Measurements from ENCODE around the gene PPID. TPM values are rescaled to one million over a fixed set of nuclear protein-coding genes. Genes with fewer than 3 reads are reported as not detected.
"Not testable (repeated sequence)": the region's sequence is repeated elsewhere in the genome, so short reads cannot be mapped to it uniquely, and the experiment has no call there.

PPID gene
- 9.6 TPM for total RNA-seq

- peaks cover 13% of the 10 kb centered on the region for H3K4me1 ChIP-seq (ENCODE audit: insufficient read depth, low read length)
- H3K4me3 ChIP-seq (ENCODE audit: low read length): peak within 1 kb of the TSS; percentile 96
- no peaks in the 10 kb centered on the region for H3K9me3 ChIP-seq (ENCODE audit: low read depth, low read length)
- H3K27me3 ChIP-seq (ENCODE audit: insufficient read depth, low read length): peaks cover 13% of the 10 kb centered on the region
Observed at GRCh38 chr4:158722917-158723793, at the start of gene PPID. Gene PPID, minus strand, starts transcription at chr4:158723396. Its CDS starts 108 bp downstream, at chr4:158723288.

GRCh38 chr4:158771776-158772175 is 48.6 kb upstream of the PPID start:
- Histone ChIP-seq H3K4me3 (ENCODE audit: low read length) (no peak overlapping the region), H3K4me1 (ENCODE audit: insufficient read depth, low read length) (peaks cover 37% of the 10 kb centered on the region), H3K9me3 (ENCODE audit: low read depth, low read length) (no peaks in the 10 kb centered on the region), H3K27me3 (ENCODE audit: insufficient read depth, low read length) (peaks cover 12% of the 10 kb centered on the region)

- peaks cover 40% of the 10 kb centered on the region for H3K4me1 ChIP-seq (ENCODE audit: insufficient read depth, low read length)
- H3K4me3 ChIP-seq (ENCODE audit: low read length): no peak overlapping the region
- H3K27me3 ChIP-seq (ENCODE audit: insufficient read depth, low read length): peaks cover 12% of the 10 kb centered on the region
- H3K9me3 ChIP-seq (ENCODE audit: low read depth, low read length): no peaks in the 10 kb centered on the region
Observed at GRCh38 chr4:158770671-158771070, 47.5 kb upstream of the PPID start.

GRCh38 chr4:158769175-158769921 is 46.2 kb upstream of the PPID start:
- Histone ChIP-seq H3K9me3 (ENCODE audit: low read depth, low read length) (no peaks in the 10 kb centered on the region), H3K27me3 (ENCODE audit: insufficient read depth, low read length) (peaks cover 7% of the 10 kb centered on the region), H3K4me3 (ENCODE audit: low read length) (peak overlapping the region; percentile 63), H3K4me1 (ENCODE audit: insufficient read depth, low read length) (peaks cover 32% of the 10 kb centered on the region)

GRCh38 chr4:158768555-158769174 is 45.5 kb upstream of the PPID start, which contains the start of gene FNIP2:
Gene FNIP2, plus strand, starts transcription at chr4:158769026. Its CDS starts 187 bp downstream, at chr4:158769213.
- peaks cover 4% of the 10 kb centered on the region for H3K27me3 ChIP-seq (ENCODE audit: insufficient read depth, low read length)
- peak within 1 kb of the TSS; percentile 63 for H3K4me3 ChIP-seq (ENCODE audit: low read length)
- peaks cover 32% of the 10 kb centered on the region for H3K4me1 ChIP-seq (ENCODE audit: insufficient read depth, low read length)
- H3K9me3 ChIP-seq (ENCODE audit: low read depth, low read length): no peaks in the 10 kb centered on the region

GRCh38 chr4:158767451-158767850 is 44.3 kb upstream of the PPID start:
- Histone ChIP-seq H3K4me3 (ENCODE audit: low read length) (no peak overlapping the region), H3K9me3 (ENCODE audit: low read depth, low read length) (no peaks in the 10 kb centered on the region), H3K4me1 (ENCODE audit: insufficient read depth, low read length) (peaks cover 32% of the 10 kb centered on the region), H3K27me3 (ENCODE audit: insufficient read depth, low read length) (no peaks in the 10 kb centered on the region)

- Histone ChIP-seq H3K27me3 (ENCODE audit: insufficient read depth, low read length) (no peaks in the 10 kb centered on the region), H3K9me3 (ENCODE audit: low read depth, low read length) (no peaks in the 10 kb centered on the region), H3K4me1 (ENCODE audit: insufficient read depth, low read length) (peaks cover 32% of the 10 kb centered on the region), H3K4me3 (ENCODE audit: low read length) (no peak overlapping the region)
Observed at GRCh38 chr4:158766434-158767044, 43.3 kb upstream of the PPID start.

GRCh38 chr4:158763462-158763861 is 40.3 kb upstream of the PPID start:
- Histone ChIP-seq H3K27me3 (ENCODE audit: insufficient read depth, low read length) (peaks cover 6% of the 10 kb centered on the region), H3K4me1 (ENCODE audit: insufficient read depth, low read length) (peaks cover 18% of the 10 kb centered on the region), H3K4me3 (ENCODE audit: low read length) (no peak overlapping the region), H3K9me3 (ENCODE audit: low read depth, low read length) (no peaks in the 10 kb centered on the region)

- H3K9me3 ChIP-seq (ENCODE audit: low read depth, low read length): no peaks in the 10 kb centered on the region
- peaks cover 6% of the 10 kb centered on the region for H3K27me3 ChIP-seq (ENCODE audit: insufficient read depth, low read length)
- peaks cover 11% of the 10 kb centered on the region for H3K4me1 ChIP-seq (ENCODE audit: insufficient read depth, low read length)
- H3K4me3 ChIP-seq (ENCODE audit: low read length): no peak overlapping the region
Observed at GRCh38 chr4:158762553-158762952, 39.4 kb upstream of the PPID start.

GRCh38 chr4:158760866-158761265 is 37.7 kb upstream of the PPID start:
- Histone ChIP-seq H3K4me1 (ENCODE audit: insufficient read depth, low read length) (no peaks in the 10 kb centered on the region), H3K9me3 (ENCODE audit: low read depth, low read length) (no peaks in the 10 kb centered on the region), H3K4me3 (ENCODE audit: low read length) (no peak overlapping the region), H3K27me3 (ENCODE audit: insufficient read depth, low read length) (peaks cover 13% of the 10 kb centered on the region)

- H3K27me3 ChIP-seq (ENCODE audit: insufficient read depth, low read length): peaks cover 13% of the 10 kb centered on the region
- not testable (repeated sequence) for H3K9me3 ChIP-seq (ENCODE audit: low read depth, low read length); H3K4me1 ChIP-seq (ENCODE audit: insufficient read depth, low read length); H3K4me3 ChIP-seq (ENCODE audit: low read length)
Observed at GRCh38 chr4:158759539-158759938, 36.3 kb upstream of the PPID start.

- H3K9me3 ChIP-seq (ENCODE audit: low read depth, low read length): no peaks in the 10 kb centered on the region
- H3K27me3 ChIP-seq (ENCODE audit: insufficient read depth, low read length): peaks cover 15% of the 10 kb centered on the region
- H3K4me1 ChIP-seq (ENCODE audit: insufficient read depth, low read length): no peaks in the 10 kb centered on the region
- no peak overlapping the region for H3K4me3 ChIP-seq (ENCODE audit: low read length)
Observed at GRCh38 chr4:158758703-158759102, 35.5 kb upstream of the PPID start.

- no peaks in the 10 kb centered on the region for H3K4me1 ChIP-seq (ENCODE audit: insufficient read depth, low read length)
- H3K27me3 ChIP-seq (ENCODE audit: insufficient read depth, low read length): peaks cover 15% of the 10 kb centered on the region
- no peaks in the 10 kb centered on the region for H3K9me3 ChIP-seq (ENCODE audit: low read depth, low read length)
- H3K4me3 ChIP-seq (ENCODE audit: low read length): no peak overlapping the region
Observed at GRCh38 chr4:158758142-158758541, 34.9 kb upstream of the PPID start.

GRCh38 chr4:158756588-158756987 is 33.4 kb upstream of the PPID start:
- H3K9me3 ChIP-seq (ENCODE audit: low read depth, low read length): no peaks in the 10 kb centered on the region

GRCh38 chr4:158755819-158756218 is 32.6 kb upstream of the PPID start:
- H3K4me3 ChIP-seq (ENCODE audit: low read length); H3K4me1 ChIP-seq (ENCODE audit: insufficient read depth, low read length); H3K9me3 ChIP-seq (ENCODE audit: low read depth, low read length): not testable (repeated sequence)
- H3K27me3 ChIP-seq (ENCODE audit: insufficient read depth, low read length): peaks cover 13% of the 10 kb centered on the region

More at GRCh38 chr4:158756588-158756987, 33.4 kb upstream of the PPID start:
- Histone ChIP-seq H3K27me3 (ENCODE audit: insufficient read depth, low read length) (peaks cover 15% of the 10 kb centered on the region), H3K4me1 (ENCODE audit: insufficient read depth, low read length) (no peaks in the 10 kb centered on the region), H3K4me3 (ENCODE audit: low read length) (no peak overlapping the region)
